Measurements from ENCODE around the gene GALNT6. TPM values are rescaled to one million over a fixed set of nuclear protein-coding genes. Genes with fewer than 3 reads are reported as not detected.

The GALNT6 gene
- total and polyA plus RNA-seq, 9 of the 15 experiments (the other 6 are each of a cell fraction or from before 2014, with no cell fraction given), result 1.5 to 8.6 (median 5.1) TPM

DNA sequence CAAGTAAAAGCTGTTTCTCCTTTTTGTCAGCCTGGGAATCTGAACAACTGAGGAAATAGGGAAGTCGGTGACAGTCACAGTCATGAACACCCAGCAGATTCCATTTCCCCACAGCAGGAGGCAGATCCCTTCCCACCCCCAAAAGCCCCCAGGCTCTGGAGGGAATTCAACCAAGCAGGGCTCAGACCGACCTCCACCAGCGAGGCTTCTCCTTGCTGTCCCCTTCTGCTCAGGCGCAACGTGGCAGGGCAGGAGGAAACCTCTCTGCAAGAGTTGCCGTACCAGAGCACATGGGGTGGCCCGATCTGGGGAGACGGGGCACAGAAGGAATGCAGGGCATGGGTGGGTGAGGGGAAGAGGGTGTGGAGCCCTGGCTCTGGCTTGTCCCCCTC, 319 bp downstream of the GALNT6 start (continued):
- TF ChIP-seq ZBTB40 (IDR thresholded peaks at IDR 0.05), result no peak
- no peak for TF ChIP-seq ZBTB40 (CRISPR knock-in tag; IDR thresholded peaks at IDR 0.05)
- no peak for TF ChIP-seq PBX2 (CRISPR knock-in tag; IDR thresholded peaks at IDR 0.05; ENCODE audit: low read depth)
- TF ChIP-seq PBX2 (tag; conservative IDR thresholded peaks at IDR 0.05; ENCODE audit: low read depth), result no peak
- peak; percentile 10 for TF ChIP-seq HMGN3 (IDR thresholded peaks at IDR 0.05; ENCODE audit: borderline replicate concordance, extremely low read depth, insufficient read length, low read depth, low read length)
- 0 out of 2 replicates have a peak, but pooled peaks have one; percentile 64 for TF ChIP-seq FOXP1 (CRISPR knock-in tag; IDR thresholded peaks at IDR 0.05)
- no peak for TF ChIP-seq THAP12 (CRISPR knock-in tag; IDR thresholded peaks at IDR 0.05)
- no peak for TF ChIP-seq SOX6 (IDR thresholded peaks at IDR 0.05)
- TF ChIP-seq, protein P1, sequence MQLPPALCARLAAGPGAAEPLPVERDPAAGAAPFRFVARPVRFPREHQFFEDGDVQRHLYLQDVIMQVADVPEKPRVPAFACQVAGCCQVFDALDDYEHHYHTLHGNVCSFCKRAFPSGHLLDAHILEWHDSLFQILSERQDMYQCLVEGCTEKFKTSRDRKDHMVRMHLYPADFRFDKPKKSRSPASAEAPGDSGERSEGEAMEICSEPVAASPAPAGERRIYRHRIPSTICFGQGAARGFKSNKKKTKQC (CRISPR knock-in tag; IDR thresholded peaks at IDR 0.05), result 0 out of 2 replicates have a peak, but pooled peaks have one; percentile 49
- TF ChIP-seq MED1 (CRISPR knock-in tag; IDR thresholded peaks at IDR 0.05; ENCODE audit: borderline replicate concordance), result no peak
- TF ChIP-seq SRF (CRISPR knock-in tag; IDR thresholded peaks at IDR 0.05), result no peak
- TF ChIP-seq ZNF134 (CRISPR knock-in tag; conservative IDR thresholded peaks at IDR 0.05), result no peak
- no peak for TF ChIP-seq ZBTB1 (CRISPR knock-in tag; IDR thresholded peaks at IDR 0.05; ENCODE audit: borderline replicate concordance, low read depth)
- no peak for TF ChIP-seq ZNF561 (CRISPR knock-in tag; conservative IDR thresholded peaks at IDR 0.05)
